NCI-H128 (cell line): Measurements from ENCODE around the gene FTH1.

Source experiments
- DNase-seq: peaks from one replicate; lab custom pipeline; 2025; ENCODE audit not compliant: unreplicated experiment; lab: John Stamatoyannopoulos, UW

The FTH1 gene

DNA sequence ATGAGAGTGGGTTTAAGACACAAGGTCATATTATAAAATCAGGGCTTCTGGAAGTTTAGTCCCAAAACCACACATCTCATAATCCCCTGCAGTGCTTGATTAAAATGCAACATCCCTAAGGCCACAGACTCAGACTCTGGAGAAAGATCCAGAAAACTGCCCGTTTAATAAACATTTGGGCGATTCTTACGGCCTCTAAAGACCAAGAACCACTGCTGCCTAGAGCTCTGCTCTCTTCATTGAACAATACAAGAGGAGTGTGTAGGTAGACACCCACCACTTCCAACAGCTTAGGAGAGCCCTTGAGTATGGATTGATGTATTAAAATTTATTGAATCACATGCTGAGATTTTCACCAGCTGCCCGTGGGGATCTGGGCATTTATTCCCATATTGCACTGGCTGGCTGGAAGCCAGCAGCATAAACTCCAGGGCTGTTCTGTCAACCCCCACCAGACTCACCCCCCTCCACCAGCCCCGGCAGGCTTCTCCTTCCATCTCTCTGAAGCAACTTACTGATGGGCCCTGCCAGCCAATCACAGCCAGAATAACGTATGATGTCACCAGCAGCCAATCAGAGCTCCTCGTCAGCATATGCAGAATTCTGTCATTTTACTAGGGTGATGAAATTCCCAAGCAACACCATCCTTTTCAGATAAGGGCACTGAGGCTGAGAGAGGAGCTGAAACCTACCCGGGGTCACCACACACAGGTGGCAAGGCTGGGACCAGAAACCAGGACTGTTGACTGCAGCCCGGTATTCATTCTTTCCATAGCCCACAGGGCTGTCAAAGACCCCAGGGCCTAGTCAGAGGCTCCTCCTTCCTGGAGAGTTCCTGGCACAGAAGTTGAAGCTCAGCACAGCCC, 18.0 kb downstream of the FTH1 start:
- DNase-seq, result peak; percentile 63

DNA sequence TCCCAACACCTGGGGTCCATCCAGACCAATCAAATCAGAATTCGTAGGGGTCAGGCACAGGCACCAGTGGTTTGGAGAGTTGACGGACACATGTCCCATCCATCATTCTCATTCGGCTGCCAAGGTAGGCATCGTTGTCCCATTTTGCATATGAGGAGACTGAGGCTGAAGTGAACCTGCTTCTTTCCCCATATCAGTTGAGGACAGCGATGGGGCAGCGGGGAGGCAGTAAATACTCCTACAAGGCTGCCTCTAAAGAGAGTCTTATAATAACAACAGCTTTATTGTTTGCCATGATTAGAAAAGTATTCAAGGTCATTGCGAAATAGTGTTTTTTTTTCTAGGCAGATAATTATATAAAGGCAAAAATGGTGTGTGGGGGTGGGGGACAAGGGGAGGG, 18.9 kb downstream of the FTH1 start:
- DNase-seq, result no peak

DNA sequence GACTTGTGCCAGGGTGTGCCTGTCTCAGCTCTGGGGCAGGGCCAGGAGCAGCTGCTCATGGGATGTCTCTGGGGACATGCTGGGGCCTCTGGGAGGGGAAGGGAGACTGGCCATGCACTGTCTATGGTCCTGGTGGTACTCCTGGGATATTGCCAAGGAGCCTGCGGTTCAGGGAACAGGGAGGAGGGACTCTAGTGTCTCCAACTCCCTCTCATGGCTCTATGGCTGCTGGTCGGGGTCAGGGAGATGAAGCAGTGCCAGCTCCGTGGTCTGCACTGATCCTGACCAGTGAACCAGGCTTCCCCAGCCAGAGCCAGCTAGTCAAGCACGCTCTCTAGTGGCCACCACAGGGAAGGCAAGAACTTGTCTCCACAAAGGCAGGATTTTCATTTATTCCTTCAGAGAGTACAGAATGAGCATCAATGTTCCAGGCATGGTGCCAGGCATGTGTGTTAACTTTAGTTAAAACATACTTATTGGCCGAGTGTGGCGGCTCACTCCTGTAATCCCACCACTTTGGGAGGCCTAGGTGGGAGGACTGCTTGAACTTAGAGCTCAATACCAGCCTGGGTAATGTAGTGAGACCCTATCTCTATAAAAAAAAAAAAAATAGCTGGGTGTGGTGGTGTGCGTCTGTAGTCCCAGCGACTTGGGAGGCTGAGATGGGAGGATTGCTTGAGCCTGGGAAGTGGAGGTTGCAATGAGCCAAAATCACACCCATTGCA, 19.8 kb downstream of the FTH1 start:
- DNase-seq, result peak; percentile 60

GRCh38 chr11:61946894-61947293, 20.5 kb downstream of the FTH1 start:
- DNase-seq, result no peak

DNA sequence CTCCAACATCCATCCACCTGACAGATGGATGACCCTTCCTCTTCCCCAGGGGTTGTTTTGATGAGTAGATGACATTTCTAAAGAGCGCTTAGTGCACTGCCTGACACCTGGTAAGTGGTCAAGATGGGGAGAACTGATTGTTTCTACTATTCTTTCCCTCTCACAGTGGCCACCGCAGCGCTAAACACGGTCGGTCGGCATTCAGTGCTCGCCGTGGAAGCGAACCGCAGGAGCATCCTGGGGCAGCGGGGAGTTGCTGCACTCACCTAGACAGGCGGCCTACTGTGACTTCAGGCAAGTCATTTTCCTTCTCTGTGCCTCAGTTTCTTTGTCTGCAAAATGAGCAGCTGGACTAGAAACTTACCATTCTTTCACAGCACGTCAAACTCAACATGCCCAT, 22.2 kb downstream of the FTH1 start:
- DNase-seq, result no peak

- no peak for DNase-seq
These were observed 27.0 kb downstream of the FTH1 start for GRCh38 chr11:61940466-61940865.

- DNase-seq, result no peak
These were observed 31.6 kb downstream of the FTH1 start for GRCh38 chr11:61935861-61936260.

DNA sequence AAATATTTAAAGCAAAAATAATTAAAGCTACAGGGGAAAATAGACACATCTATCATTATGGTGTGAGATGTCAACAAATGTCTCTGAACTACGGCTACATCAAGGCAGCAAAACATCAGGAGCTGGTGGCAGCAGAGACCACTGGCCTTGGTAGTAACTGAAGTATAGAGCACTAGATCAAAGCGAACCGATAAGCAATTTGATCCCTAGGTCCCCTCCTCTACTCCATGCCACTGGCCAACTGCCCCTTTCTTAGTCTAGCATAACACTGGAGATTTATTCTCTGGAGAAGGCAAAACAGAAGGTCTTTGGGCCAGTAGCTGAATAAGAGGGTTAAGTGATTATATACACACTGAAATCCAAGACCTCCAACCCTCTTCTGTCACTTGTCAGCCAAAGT, 36.5 kb downstream of the FTH1 start:
- DNase-seq, result no peak

DNA sequence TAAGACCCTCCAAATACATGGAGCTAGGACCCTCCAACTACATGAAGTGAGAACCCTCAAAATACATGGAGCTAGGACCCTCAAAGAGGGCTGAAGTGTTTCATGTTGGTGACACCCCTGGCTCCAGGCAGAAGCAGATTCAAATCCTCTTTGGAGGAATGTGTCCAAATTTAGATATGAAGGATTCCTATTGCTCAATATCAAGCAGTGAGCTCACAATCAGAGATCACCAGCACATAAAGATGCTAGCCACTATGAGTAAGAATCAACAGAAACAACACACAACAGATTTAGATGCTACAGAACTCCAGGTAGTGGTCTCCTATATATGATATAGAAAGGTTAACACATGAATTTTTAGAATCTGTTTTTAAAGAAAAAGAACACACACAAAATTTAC, 38.8 kb downstream of the FTH1 start:
- no peak for DNase-seq

GRCh38 chr11:61927501-61927900, 39.9 kb downstream of the FTH1 start:
- DNase-seq, result no peak

- DNase-seq, result no peak
These were observed 41.2 kb downstream of the FTH1 start for GRCh38 chr11:61926235-61926634.

DNA sequence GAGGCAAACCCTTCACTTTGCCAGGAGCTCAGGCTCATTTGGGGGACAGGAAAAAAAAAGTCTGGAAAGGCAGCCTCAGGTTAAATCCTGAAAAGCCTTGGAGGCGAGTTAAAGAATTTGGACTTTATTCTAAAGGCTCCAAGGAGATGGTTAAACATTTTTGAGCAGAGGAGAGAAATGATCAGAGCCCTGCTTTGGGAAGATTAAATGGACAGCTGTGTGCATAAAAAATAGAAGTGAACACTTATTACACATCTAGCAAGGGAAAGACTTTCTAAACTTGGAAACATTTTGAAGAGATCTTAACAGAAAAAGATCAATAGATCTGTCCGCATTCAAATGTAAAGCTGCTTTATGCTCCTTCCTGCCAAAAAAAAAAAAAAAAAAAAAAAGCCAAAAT, 41.7 kb downstream of the FTH1 start:
- no peak for DNase-seq

GRCh38 chr11:61924064-61924455, 43.4 kb downstream of the FTH1 start:
- no peak for DNase-seq

DNA sequence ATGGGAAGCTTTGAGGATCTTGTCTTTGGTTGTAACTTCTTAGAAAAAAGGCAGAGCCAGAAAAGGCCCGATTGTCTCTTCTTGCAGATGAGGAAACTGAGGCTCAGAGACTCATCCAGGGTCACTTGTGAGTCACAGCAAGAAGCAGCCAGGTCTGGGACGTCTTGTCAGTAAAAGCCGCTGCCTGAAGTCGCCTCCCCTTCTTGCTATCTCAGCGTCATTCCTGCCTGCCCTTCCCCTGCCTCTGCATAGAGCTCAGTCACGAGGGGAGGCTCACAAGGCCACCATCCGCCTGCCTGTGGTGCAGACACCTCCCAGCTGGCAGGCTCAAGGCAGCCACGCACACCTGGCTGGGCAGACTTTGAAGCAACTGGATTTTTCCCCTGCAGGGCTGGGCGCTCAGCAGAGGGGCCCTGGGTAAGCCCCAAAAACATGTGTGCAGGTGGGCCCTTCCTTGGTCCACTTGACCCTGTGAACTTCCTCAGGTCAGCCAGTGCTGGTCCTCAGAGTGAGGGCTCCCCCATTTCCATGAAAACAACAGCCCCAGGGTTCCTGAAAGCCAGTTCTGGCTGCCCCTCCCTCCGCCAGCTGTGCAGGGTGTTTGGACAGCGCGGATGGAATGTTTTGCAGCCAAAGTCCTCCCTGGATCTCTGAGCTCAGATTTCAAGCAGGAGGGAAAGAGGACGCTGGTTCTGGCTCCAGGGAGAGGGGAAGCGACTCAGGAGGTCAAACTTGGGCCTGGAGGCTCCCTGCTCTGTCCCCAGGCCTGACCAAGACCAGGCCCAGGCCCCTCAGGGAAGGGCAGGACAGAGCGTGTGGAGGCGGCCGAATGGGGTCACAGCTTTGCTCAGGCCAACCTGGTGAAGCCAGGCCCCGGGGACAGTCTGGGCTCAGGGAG, 44.0 kb downstream of the FTH1 start:
- DNase-seq, result no peak

DNA sequence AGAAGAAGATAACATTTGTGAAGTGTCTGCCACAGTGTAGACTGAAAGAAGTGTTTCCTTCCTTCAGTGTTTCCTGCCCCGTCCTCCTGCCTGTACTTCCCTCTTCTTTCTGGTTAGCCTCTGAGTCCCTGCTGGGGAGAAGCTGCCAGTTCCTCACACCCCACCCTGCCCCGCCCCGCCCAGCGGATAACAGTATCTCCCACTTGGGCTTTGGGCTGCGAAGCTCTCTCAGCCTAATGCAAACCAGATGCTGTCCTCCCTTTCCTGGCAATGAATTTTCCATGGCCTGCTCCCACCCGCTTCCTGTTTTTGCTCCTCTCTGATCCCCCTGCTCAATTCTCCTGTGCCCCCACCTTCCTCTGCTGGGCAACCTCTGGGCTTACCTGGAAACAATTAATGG, 44.9 kb downstream of the FTH1 start:
- DNase-seq, result no peak

- no peak for DNase-seq
These were observed 46.0 kb downstream of the FTH1 start for GRCh38 chr11:61921446-61921845.

- DNase-seq, result no peak
These were observed 47.5 kb downstream of the FTH1 start for GRCh38 chr11:61919705-61920631.

GRCh38 chr11:61918938-61919704, 48.3 kb downstream of the FTH1 start:
- no peak for DNase-seq

GRCh38 chr11:61918251-61918937, 49.0 kb downstream of the FTH1 start:
- DNase-seq, result no peak
